HepG2 (cell line): ENCODE measurements around the gene KIAA1755. TPM values are rescaled to one million over a fixed set of nuclear protein-coding genes. Genes with fewer than 3 reads are reported as not detected.
A peak's percentile ranks its signal among the peaks of the same experiment; 100 is the strongest.

Source experiments
- ARID2 ChIP-seq: sonication (generic); formaldehyde crosslinking; IDR thresholded peaks from 2 replicates; pipeline ENCODE4 v1.8.1; 2022; ENCODE audit warnings: mild to moderate bottlenecking, missing genetic modification reagents, borderline replicate concordance
- ARID5B ChIP-seq: IDR thresholded peaks from 2 replicates; pipeline ENCODE4 v1.4.0; 2020; ENCODE audit warnings: mild to moderate bottlenecking, missing genetic modification reagents
- ATF6 ChIP-seq: sonication (generic); formaldehyde crosslinking; conservative IDR thresholded peaks from 2 replicates; pipeline ENCODE4 v1.4.0; 2020; ENCODE audit warnings: missing genetic modification reagents
- BRD4 ChIP-seq: sonication (generic); formaldehyde crosslinking; IDR thresholded peaks from 2 replicates; pipeline ENCODE4 v1.4.0; 2020; ENCODE audit warnings: missing genetic modification reagents
- CEBPG ChIP-seq: IDR thresholded peaks from 2 replicates; pipeline ENCODE4 v1.6.1; 2016
- CHD2 ChIP-seq: IDR thresholded peaks from 2 replicates; pipeline ENCODE4 v1.6.1; 2011; ENCODE audit warnings: low read depth, low read length, improper control_type of control experiment
- DBP ChIP-seq: sonication (generic); formaldehyde crosslinking; IDR thresholded peaks from 2 replicates; pipeline ENCODE4 v1.4.0; 2020; ENCODE audit warnings: missing genetic modification reagents; ENCODE audit errors: not compliant biosample characterization
- ESRRA ChIP-seq: sonication (generic); formaldehyde crosslinking; IDR thresholded peaks from 2 replicates; pipeline ENCODE4 v1.5.1; 2020; ENCODE audit warnings: mild to moderate bottlenecking, low read depth, missing genetic modification reagents
- HDAC2 ChIP-seq: sonication (generic); formaldehyde crosslinking; IDR thresholded peaks from 2 replicates; pipeline ENCODE4 v1.4.0; 2020; ENCODE audit warnings: missing genetic modification reagents
- HNRNPK ChIP-seq: fragments of 200-400 bp; formaldehyde crosslinking; IDR thresholded peaks from 2 replicates; pipeline ENCODE4 v1.6.1; 2018; ENCODE audit warnings: low read length, low read depth, moderate library complexity, mild to moderate bottlenecking; ENCODE audit not compliant: poor library complexity, severe bottlenecking
- NR2F6 ChIP-seq, 2 experiments: IDR thresholded peaks; 2 replicates each; pipeline ENCODE4 v1.6.1; 2016; ENCODE audit warnings: antibody characterized with exemption in 1 of 2, mild to moderate bottlenecking in 1 of 2
- POLR2G ChIP-seq: fragments of 200-400 bp; formaldehyde crosslinking; IDR thresholded peaks from 2 replicates; pipeline ENCODE4 v1.6.1; 2018; ENCODE audit warnings: mild to moderate bottlenecking, low read depth, low read length, moderate library complexity
- RNF2 ChIP-seq: fragments of 450-650 bp; conservative IDR thresholded peaks from 2 replicates; pipeline ENCODE4 v1.6.1; 2016; ENCODE audit warnings: low read depth
- SCMH1 ChIP-seq: sonication (generic); formaldehyde crosslinking; IDR thresholded peaks from 2 replicates; pipeline ENCODE4 v1.9.0; 2021; ENCODE audit warnings: missing genetic modification reagents, mild to moderate bottlenecking, borderline replicate concordance
- SOX6 ChIP-seq, 2 experiments: fragments of 450-650 bp in 1 of 2; sonication (generic) in 1 of 2; formaldehyde crosslinking in 1 of 2; IDR thresholded peaks; 2 replicates each; pipeline versions ENCODE4 v1.4.0 to v1.6.1; 2017 to 2020; ENCODE audit warnings: antibody characterized with exemption in 1 of 2, mild to moderate bottlenecking in 1 of 2, missing genetic modification reagents in 1 of 2
- SYNCRIP ChIP-seq: fragments of 200-400 bp; formaldehyde crosslinking; IDR thresholded peaks from 2 replicates; pipeline ENCODE4 v1.6.1; 2018; ENCODE audit warnings: mild to moderate bottlenecking, low read depth, low read length; ENCODE audit not compliant: insufficient read depth
- TARDBP ChIP-seq: sonication (generic); formaldehyde crosslinking; IDR thresholded peaks from 2 replicates; pipeline ENCODE4 v1.8.0; 2022; ENCODE audit warnings: mild to moderate bottlenecking, missing genetic modification reagents
- ZNF224 ChIP-seq: sonication (generic); formaldehyde crosslinking; IDR thresholded peaks from 2 replicates; pipeline ENCODE4 v1.5.0; 2020; ENCODE audit warnings: mild to moderate bottlenecking, missing genetic modification reagents
- ZNF317 ChIP-seq: sonication (generic); formaldehyde crosslinking; IDR thresholded peaks from 2 replicates; pipeline ENCODE4 v1.5.0; 2020; ENCODE audit warnings: mild to moderate bottlenecking, missing genetic modification reagents
- ZNF329 ChIP-seq: sonication (generic); formaldehyde crosslinking; IDR thresholded peaks from 2 replicates; pipeline ENCODE4 v1.9.0; 2021; ENCODE audit warnings: low read depth, mild to moderate bottlenecking, missing genetic modification reagents
- polyA plus RNA-seq, 8 experiments: library from polyadenylated mRNA; depleted of rRNA in 3 of 8; stranded (reverse) in 7 of 8; unstranded in 1 of 8; fragments of >200 nt; fragmentation: Illumina TruSeq in 4 of 8; extraction: Trizol in 4 of 8; gene quantifications; 2 replicates each; pipeline versions ENCODE4 v1.2.1 to v1.2.3, GENCODE V29; 2011 to 2016; ENCODE audit warnings: low read depth in 4 of 8, missing spikeins in 1 of 8, mixed read lengths in 1 of 8; ENCODE audit not compliant: insufficient read depth in 1 of 8
- total RNA-seq, 5 experiments: library from RNA; depleted of rRNA; stranded (reverse); fragments of >200 nt; fragmentation: Illumina TruSeq; extraction: Trizol; gene quantifications; 2 replicates each; pipeline ENCODE4 v1.2.3, GENCODE V29; 2016; ENCODE audit warnings: low read depth in 1 of 5

KIAA1755 gene
- total and polyA plus RNA-seq, 2 of the 13 experiments (the other 11 are each of a cell fraction or from before 2014, with no cell fraction given), result 0.04 TPM; not detected in 1

GRCh38 chr20:38165089-38165965 lies 95.2 kb downstream of the KIAA1755 start, which contains the start of gene TGM2 (continued):
- TF ChIP-seq ARID5B (CRISPR knock-in tag), result peak; percentile 84
- no peak for TF ChIP-seq CHD2
- no peak for TF ChIP-seq SOX6 (IDR thresholded peaks at IDR 0.05)
- TF ChIP-seq SOX6 (CRISPR knock-in tag; IDR thresholded peaks at IDR 0.05), result peak; percentile 80
- TF ChIP-seq NR2F6 (IDR thresholded peaks at IDR 0.05), result 0 out of 2 replicates have a peak, but pooled peaks have one; percentile 21
- peak; percentile 41; the same call in 1 of the 2 replicates for TF ChIP-seq NR2F6 (CRISPR knock-in tag; IDR thresholded peaks at IDR 0.05)
- peak; percentile 85 for TF ChIP-seq HDAC2 (CRISPR knock-in tag)
- peak; percentile 61; the same call in 1 of the 2 replicates for TF ChIP-seq ZNF224
- TF ChIP-seq SCMH1 (CRISPR knock-in tag), result no peak
- 0 out of 2 replicates have a peak, but pooled peaks have one; percentile 3 for TF ChIP-seq RNF2
- TF ChIP-seq SYNCRIP, result no peak
- peak; percentile 92; the same call in 1 of the 2 replicates for TF ChIP-seq ATF6 (CRISPR knock-in tag)
- TF ChIP-seq TARDBP (CRISPR knock-in tag), result peak; percentile 82
- peak; percentile 54; the same call in 1 of the 2 replicates for TF ChIP-seq ZNF329 (CRISPR knock-in tag)
- TF ChIP-seq ESRRA (CRISPR knock-in tag), result peak; percentile 59; the same call in 1 of the 2 replicates
- 0 out of 2 replicates have a peak, but pooled peaks have one; percentile 22 for TF ChIP-seq BRD4 (CRISPR knock-in tag)
- peak; percentile 77 for TF ChIP-seq DBP
- TF ChIP-seq CEBPG, result peak; percentile 30; the same call in 1 of the 2 replicates
- peak; percentile 53; the same call in 1 of the 2 replicates for TF ChIP-seq ZNF317
- TF ChIP-seq ARID2 (CRISPR knock-in tag), result peak; percentile 98
- peak; percentile 59 for TF ChIP-seq HNRNPK
- TF ChIP-seq POLR2G, result peak; percentile 63
